ENCODE results near the gene PPT1. TPM values are rescaled to one million over a fixed set of nuclear protein-coding genes. Genes with fewer than 3 reads are reported as not detected.

PPT1 gene
- total and polyA plus RNA-seq, 2 experiments from 2014 or later, result 67.4 to 202 TPM

- H3K9me3 Mint-ChIP-seq, result no peaks in the 10 kb centered on the region
- no peak overlapping the region for H3K4me3 Mint-ChIP-seq
- no peaks in the 10 kb centered on the region for H3K79me2 ChIP-seq (replicated peaks; ENCODE audit: insufficient read depth)
- H4K20me1 ChIP-seq (replicated peaks; ENCODE audit: insufficient read depth), result no peaks in the 10 kb centered on the region
- no peak overlapping the region for H3K4me2 ChIP-seq
- H3K4me1 Mint-ChIP-seq, result peaks cover 4% of the 10 kb centered on the region; the same call in 1 of the 3 replicates
- no peak overlapping the region for H3K27ac Mint-ChIP-seq
- no peaks in the 10 kb centered on the region for H3F3A ChIP-seq (replicated peaks; ENCODE audit: low read depth)
- no peak overlapping the region for H2AFZ ChIP-seq
- H3K36me3 ChIP-seq (ENCODE audit: insufficient read depth), result no peaks in the 10 kb centered on the region
- H3K4me1 ChIP-seq (ENCODE audit: insufficient read depth), result no peaks in the 10 kb centered on the region
- no peaks in the 10 kb centered on the region for H3K27me3 ChIP-seq (ENCODE audit: insufficient read depth)
- DNase-seq (ENCODE audit: low spot score), result no peak
- TF ChIP-seq EZH2 (IDR thresholded peaks at IDR 0.05; ENCODE audit: low read depth, unreplicated experiment) (no peak), CTCF (conservative IDR thresholded peaks at IDR 0.05; ENCODE audit: low read depth in 2 of 2) (no peak), ZNF462 (CRISPR knock-in tag; IDR thresholded peaks at IDR 0.05) (no peak), NANOG (IDR thresholded peaks at IDR 0.05; ENCODE audit: borderline replicate concordance) (no peak), CREB1 (CRISPR knock-in tag; IDR thresholded peaks at IDR 0.05; ENCODE audit: low read depth) (no peak), ZNF331 (CRISPR knock-in tag; IDR thresholded peaks at IDR 0.05; ENCODE audit: low read depth) (no peak), ETS1 (IDR thresholded peaks at IDR 0.05) (no peak), REST (IDR thresholded peaks at IDR 0.05; ENCODE audit: unreplicated experiment) (no peak), STAT1 (IDR thresholded peaks at IDR 0.05; ENCODE audit: unreplicated experiment) (no peak), ZNF114 (CRISPR knock-in tag; IDR thresholded peaks at IDR 0.05) (no peak), JUNB (IDR thresholded peaks at IDR 0.05; ENCODE audit: unreplicated experiment) (no peak), EZH2phosphoT487 (IDR thresholded peaks at IDR 0.05; ENCODE audit: unreplicated experiment) (no peak), POLR2AphosphoS5 (IDR thresholded peaks at IDR 0.05; ENCODE audit: low read depth) (no peak)
- ATAC-seq, result no peak
- H3K36me3 Mint-ChIP-seq (ENCODE audit: low read depth), result no peaks in the 10 kb centered on the region
- H3K4me3 ChIP-seq, result no peak overlapping the region
- H3K27ac ChIP-seq (ENCODE audit: low read depth), result no peak overlapping the region
- H3K9me2 ChIP-seq (ENCODE audit: insufficient read depth), result no peaks in the 10 kb centered on the region
- H3K27me3 Mint-ChIP-seq (ENCODE audit: insufficient read depth, low read depth, poor library complexity), result peaks cover 1% of the 10 kb centered on the region
These were observed 67.4 kb downstream of the PPT1 start for GRCh38 chr1:40029608-40030007.
